Retinal pigment epithelial cell (primary cell): ENCODE results near the gene THSD8.

Experiments used
- DNase-seq: peaks from one replicate; pipeline ENCODE4 v3.0.0-alpha.2; 2010; ENCODE audit warnings: low read depth
- H3K4me3 ChIP-seq: 2 replicates; pipeline ENCODE4 v1.5.1; 2011; ENCODE audit warnings: mild to moderate bottlenecking, low read length, control low read depth, moderate library complexity
- CTCF ChIP-seq: conservative IDR thresholded peaks from 2 replicates; pipeline ENCODE4 v1.5.1; 2011; ENCODE audit warnings: low read depth, low read length, control low read depth, inconsistent platforms

The THSD8 gene

GRCh38 chr19:12773571-12773970 is 28.3 kb upstream of the THSD8 start:
- peak; percentile 61 for TF ChIP-seq CTCF

DNA sequence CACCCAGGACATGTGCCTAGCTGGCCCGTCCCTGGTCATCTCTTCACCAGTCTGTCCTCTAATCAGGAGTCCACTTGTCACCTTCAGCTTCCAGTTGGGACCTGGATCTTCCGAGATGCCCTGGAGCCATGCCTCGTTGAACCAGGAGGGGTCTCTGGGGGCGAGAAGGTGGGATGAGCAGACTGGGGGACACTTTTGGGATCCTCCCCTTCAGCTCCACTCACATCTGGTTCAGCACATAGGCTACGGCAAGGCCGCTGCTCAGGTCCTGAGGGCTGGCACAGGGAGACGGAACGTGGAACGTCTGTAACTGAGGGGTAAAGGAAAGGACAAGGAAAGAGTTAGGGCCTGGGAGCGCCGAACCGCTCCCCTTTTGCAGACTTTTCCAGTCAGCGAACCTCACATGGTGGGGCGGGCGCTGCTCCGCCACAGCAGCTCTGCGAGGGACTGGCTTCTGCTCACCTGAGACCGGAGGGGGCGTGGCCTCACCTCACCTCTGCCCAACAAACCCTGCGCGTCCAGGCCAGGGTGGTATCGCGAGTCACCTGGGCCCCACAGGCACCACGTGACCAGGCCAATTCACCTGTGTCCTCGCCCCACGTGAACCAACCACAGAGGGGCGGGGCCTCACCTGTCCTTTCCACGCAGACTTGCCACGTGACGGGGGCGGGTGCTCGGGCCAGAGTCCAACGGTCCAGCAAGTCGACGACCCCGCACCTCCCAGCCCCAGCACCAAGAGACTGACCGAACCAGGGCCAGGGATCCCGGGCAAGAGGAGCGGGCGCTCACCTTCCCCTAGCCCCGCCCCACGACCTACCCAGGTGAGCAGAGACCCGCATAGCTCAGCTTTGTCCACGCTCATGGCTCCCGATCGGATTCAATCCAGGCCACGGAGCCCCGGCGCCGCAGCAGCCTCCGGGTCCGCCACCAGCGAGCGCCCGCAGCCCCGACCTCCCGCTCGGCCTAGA is 27.0 kb upstream of the THSD8 start, which contains the start of gene HOOK2:
Gene HOOK2, minus strand, starts transcription at position 965 of the 968 bp plus-strand sequence. Its CDS starts 103 bp downstream, at position 862.
- DNase-seq = no peak
- no peak for TF ChIP-seq CTCF

More at GRCh38 chr19:12773571-12773970, 28.3 kb upstream of the THSD8 start:
- DNase-seq = no peak
- H3K4me3 ChIP-seq = no peak overlapping the region

DNA sequence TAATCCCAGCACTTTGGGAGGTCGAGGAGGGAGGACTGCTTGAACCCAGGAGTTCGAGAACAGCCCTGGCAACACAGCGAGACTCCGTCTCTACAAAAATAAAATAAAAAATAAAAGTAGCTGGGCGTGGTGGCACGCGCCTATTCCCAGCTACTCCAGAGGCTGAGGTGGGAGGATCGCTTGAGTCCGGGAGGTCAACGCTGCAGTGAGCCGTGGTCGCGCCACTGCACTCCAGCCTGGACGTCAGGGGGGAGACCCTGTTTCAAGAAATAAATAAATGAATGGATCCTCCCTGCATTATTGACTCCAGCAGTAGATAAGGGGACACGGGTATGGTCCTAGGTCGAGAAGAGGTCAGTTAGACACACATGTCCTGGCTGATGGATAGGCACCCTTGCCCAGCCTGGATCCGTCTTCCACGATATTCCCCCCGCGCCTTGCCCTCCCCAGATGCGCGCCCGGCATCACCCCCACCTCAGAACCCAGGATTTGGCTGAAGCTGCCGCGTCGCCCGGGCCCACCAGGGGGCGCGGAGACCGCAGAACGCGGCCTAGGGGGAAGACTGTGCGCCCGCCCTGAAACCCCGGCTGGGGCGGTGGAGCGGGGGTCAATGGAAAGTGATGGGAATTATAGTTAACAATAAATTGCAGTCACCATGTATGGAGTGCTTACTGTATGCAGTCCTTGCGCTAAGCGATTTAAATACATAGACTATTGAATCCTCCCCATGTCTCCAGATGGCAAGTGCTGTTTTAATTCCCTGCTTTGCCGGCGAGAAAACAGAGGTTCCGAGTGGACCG is 24.5 kb upstream of the THSD8 start:
- DNase-seq = no peak
- peak overlapping the region; percentile 68 for H3K4me3 ChIP-seq
- peak; percentile 91 for TF ChIP-seq CTCF

More for the DNA sequence above, 27.0 kb upstream of the THSD8 start, which contains the start of gene HOOK2:
- H3K4me3 ChIP-seq = peak within 1 kb of the TSS; percentile 76

DNA sequence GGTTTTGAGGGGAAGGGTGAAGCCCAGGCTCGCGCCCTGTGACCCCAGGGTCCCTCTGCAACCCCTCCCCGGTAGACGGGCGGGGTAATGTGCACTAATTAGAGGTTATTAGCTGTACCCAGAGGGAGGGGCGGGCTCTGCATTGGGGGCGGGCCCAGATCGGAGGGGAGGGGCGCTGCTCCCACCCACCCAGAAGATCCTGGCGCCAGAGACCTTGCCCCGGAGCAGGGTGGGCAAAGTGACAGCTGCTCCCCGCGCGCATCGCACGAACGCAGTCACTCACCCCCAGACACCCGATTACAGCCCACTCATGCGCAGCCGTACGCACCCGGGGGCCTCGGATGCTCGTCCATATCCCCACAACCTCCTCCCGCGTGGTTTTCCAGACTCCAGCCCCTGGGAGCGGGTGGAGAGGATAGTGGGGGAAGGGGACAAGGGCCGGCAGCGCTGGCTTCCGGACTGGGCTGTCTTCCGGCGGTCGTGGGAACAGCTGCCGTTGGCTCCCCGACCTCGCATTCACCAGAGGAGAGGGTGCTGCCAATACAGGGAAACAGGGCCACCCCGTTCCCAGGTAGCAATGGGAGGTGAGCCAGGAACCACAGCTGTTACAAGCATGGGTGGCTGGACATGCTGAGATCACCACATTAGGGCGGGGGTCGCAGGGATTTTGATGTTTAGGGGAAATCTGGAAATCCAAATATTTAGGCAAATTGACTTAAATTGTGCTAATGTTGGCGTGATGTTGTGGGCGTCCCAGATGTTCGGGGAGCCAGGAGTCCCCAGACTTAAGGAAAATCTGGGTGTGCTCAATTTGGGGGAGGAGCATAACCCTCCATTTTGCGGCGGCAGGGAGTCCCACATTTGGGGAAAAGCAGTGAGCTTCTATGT is 23.6 kb upstream of the THSD8 start:
- peak overlapping the region; percentile 68 for H3K4me3 ChIP-seq
- no peak for DNase-seq
- TF ChIP-seq CTCF = no peak

DNA sequence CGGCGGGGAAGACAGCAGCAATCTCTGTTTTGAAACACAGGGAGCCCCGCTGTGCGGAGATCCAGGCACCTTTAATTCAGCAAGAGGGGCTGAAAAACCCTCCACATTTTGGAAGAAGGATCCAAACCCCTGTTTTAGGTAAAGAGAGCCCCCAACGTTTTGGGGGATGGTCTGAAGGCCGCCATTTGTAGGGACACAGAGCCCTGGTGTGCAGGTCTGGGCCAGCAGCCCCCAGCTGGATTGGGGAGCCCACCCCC is 23.0 kb upstream of the THSD8 start:
- no peak for DNase-seq
- TF ChIP-seq CTCF = no peak
- H3K4me3 ChIP-seq = peak overlapping the region; percentile 68

GRCh38 chr19:12779162-12779993 is 22.5 kb upstream of the THSD8 start:
- DNase-seq = no peak
- TF ChIP-seq CTCF = no peak
- no peak overlapping the region for H3K4me3 ChIP-seq
